Right kidney (tissue), 1 donor: ENCODE results near the gene METTL24.
A peak's percentile ranks its signal among the peaks of the same experiment; 100 is the strongest.
"Not testable (repeated sequence)": the region's sequence is repeated elsewhere in the genome, so short reads cannot be mapped to it uniquely, and the experiment has no call there.

Experiments
- DNase-seq: peaks from one replicate; pipeline ENCODE4 v3.0.0-alpha.2; 2016

The METTL24 gene

GRCh38 chr6:110364364-110365105, 6.4 kb upstream of the METTL24 start:
- no peak for DNase-seq

DNA sequence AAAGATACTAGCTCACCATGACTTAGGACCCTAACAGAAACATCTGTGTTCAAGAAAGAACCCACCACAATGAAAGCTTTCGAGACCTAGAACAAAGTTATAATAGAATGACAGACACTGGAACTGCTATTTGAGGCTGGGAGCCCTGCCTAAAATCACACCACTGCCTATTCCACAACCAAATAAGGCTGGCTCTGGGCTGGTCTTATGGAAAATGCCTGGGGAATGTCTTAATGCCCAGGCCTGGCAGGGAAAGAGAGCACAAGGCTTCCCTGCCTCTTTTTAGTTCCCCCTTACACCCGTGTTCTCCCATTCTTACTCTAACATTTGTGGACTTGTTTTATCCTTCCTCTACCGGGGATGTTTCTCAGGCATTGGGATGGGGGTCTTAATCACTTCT, 5.6 kb upstream of the METTL24 start:
- no peak for DNase-seq

- no peak for DNase-seq
Measured at GRCh38 chr6:110360676-110361075, 2.5 kb upstream of the METTL24 start.

DNA sequence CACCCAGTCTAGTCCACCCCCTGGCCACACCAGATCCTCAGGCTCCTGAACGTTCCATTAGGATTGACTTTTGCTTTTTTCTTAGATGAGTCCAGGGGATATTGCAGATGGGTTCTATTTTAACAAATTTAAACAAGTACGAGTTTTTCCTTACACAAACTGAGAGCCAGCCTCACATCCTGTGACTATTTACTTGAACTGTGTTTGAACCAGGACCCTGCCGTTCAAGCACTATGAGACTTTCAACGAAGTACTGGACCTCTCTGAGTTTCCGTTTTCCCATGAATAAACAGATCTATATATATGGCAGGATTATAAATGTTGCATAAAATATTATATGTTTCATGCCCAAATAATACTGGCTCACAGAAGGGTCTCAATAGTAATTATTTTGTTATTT, 1.4 kb upstream of the METTL24 start:
- no peak for DNase-seq

DNA sequence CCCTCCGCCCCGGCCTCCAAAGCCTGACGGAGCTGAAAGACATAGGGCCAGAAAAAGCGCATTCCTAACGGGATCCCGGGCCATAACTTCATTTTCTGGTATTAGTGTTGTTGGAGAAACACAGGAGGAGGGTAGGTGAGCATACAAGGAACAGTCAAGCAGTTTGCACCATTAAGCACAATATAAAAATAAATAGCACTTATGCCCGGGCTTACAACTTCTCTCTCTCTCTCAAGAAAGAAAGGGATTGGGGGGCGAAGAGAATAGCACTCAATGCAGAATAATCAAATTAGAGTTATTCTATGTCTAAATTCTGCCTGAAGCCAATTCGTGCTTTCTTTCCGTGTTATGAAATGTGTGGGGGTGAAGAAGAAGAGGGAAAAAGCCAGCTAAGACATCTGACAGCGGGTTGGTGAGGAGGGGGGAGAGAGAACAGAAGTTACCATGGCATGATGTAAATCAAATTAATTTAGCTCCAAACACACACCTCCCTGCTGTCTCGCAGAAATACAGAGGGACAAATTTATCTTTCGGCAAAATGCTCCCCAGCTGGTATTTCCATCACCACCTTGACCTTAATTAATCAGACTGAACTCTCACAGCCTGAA, 508 bp upstream of the METTL24 start:
- DNase-seq: no peak

- no peak for DNase-seq
Measured at GRCh38 chr6:110357298-110357663, 868 bp downstream of the METTL24 start.

- peak; percentile 60 for DNase-seq
Measured at GRCh38 chr6:110356778-110357177, 1.4 kb downstream of the METTL24 start.

GRCh38 chr6:110355727-110356126, 2.4 kb downstream of the METTL24 start:
- no peak for DNase-seq

DNA sequence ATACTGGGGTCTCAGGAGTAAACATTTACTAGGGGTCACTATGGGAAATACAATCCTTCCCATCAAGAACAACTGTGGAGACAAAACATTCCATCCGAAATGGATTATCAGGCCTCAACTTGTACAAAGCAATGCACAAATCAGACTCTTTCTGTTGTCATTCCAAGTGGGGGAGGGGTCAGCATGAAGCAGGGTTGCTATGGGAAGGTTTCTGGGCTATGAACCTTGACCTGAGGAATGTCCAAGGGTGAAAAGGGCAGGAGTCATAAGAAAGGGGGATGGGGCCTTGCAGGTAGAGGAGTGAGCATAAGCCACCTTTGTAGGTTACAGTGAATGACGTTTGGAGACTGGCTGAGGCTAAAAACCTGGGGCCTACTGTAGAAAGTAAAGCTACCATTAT, 3.1 kb downstream of the METTL24 start:
- DNase-seq: no peak

DNA sequence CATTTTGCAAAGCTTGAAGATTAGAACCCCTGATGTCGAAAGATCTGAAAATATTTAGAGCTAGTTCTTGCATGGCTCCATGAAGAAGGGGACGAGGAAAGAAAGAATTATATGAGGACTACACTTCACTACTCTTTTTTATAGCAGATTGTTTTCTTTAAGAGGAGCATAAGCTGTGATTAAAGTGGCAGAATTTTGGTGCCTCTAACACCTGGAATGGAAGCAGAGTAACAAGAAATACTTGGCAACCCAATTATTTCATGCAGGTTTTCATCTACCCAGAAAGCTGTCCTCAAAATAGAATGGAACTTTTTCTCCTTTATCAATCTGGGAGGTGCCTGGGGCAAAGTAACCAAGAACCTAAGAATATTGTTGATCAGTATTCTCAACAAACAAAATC, 4.0 kb downstream of the METTL24 start:
- DNase-seq: no peak

GRCh38 chr6:110353457-110354001, 4.6 kb downstream of the METTL24 start:
- no peak for DNase-seq

GRCh38 chr6:110352563-110353262, 5.4 kb downstream of the METTL24 start:
- DNase-seq: no peak

DNA sequence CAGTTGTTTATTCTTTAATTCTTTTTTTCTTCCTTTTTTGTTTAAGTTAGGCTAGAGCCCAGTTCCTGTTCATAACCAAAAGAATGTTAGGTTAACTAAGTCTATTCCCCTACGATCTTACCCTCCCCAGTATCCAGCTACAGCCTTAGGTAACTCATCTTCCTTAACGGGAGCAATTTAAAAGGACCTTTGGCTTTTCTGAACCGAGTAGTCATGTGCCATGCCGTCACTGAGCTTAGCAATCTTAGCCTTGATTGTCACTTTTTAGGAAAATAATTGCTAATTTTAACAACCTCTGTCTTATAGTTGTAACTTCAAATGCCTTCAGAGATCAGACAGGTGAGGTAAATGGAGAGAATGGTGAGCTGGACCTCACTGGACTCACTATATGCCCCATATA, 6.2 kb downstream of the METTL24 start:
- no peak for DNase-seq

- no peak for DNase-seq
Measured at GRCh38 chr6:110351546-110351945, 6.6 kb downstream of the METTL24 start.

DNA sequence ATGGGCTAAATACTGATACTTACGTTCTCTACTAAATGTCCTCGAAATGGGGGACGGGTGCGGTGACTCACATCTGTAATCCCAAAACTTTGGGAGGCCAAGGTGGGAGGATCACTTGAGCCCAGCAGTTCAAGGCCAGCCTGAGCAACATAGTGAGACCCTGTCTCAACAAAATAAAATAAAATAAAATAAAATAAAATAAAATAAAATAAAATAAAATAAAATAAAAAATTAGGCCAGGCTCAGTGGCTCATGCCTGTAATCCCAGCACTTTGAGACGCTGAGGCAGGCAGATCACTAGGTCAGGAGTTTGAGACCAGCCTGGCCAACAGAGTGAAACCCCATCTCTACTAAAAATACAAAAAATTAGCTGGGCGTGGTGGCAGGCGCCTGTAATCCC, 7.6 kb downstream of the METTL24 start:
- DNase-seq: not testable (repeated sequence)

GRCh38 chr6:110348961-110349690, 9.0 kb downstream of the METTL24 start:
- DNase-seq: no peak

DNA sequence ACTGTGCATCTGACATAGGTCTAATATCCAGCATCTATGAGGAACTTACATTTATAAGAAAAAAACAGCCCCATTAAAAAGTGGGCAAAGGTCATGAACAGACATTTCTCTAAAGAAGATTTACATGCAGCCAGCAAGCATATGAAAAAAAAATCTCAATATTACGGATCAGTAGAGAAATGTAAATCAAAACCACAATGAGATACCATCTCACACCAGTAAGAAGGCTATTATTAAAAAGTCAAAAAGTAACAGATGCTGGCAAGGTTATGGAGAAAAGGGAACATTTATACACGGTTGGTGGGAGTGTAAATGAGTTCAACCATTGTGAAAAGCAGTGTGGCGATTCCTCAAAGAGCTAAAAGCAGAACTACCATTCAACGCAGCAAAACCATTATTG, 13.1 kb downstream of the METTL24 start:
- no peak for DNase-seq

DNA sequence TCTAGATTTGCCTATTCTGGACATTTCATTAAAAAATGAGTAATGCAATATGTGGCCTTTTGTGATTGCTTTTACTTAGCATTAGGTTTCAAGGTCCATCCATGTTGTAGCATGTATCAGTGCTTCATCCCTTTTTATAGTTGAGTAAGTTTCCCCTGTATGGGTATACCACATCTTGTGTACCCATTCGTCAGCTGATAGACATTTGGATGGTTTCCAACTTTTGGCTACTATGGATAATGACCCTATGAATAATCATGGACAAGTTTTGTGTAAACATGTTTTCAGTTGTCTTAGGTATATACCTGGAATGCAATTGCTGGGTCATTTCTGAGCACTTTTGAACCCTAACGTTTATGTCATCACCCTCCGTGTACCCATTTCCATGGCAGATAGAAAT, 15.4 kb downstream of the METTL24 start:
- DNase-seq: no peak

- no peak for DNase-seq
Measured at GRCh38 chr6:110341663-110342596, 16.2 kb downstream of the METTL24 start.

DNA sequence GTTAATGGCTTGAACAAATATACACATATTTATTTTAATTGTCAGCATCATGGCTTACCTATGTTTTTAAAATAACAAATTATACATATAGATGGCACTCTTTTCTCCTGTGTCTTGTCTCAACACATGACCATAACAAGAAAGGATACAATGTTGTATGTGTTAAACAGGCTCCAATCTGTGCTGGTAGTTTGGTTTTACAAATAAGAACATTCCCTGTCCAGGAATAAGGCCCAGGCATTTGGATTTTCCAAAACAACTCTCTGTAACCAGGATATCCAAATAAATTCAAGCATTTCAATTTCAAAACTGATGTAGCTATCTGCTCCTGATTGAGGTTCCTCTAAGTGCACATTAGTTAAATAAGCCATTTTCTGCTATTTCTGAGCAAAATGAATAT, 17.1 kb downstream of the METTL24 start:
- DNase-seq: no peak

- no peak for DNase-seq
Measured at GRCh38 chr6:110340392-110340965, 17.7 kb downstream of the METTL24 start.
